ENCODE measurements around the gene CD300E.
"Not testable (repeated sequence)": the region's sequence is repeated elsewhere in the genome, so short reads cannot be mapped to it uniquely, and the experiment has no call there.

CD300E gene

DNA sequence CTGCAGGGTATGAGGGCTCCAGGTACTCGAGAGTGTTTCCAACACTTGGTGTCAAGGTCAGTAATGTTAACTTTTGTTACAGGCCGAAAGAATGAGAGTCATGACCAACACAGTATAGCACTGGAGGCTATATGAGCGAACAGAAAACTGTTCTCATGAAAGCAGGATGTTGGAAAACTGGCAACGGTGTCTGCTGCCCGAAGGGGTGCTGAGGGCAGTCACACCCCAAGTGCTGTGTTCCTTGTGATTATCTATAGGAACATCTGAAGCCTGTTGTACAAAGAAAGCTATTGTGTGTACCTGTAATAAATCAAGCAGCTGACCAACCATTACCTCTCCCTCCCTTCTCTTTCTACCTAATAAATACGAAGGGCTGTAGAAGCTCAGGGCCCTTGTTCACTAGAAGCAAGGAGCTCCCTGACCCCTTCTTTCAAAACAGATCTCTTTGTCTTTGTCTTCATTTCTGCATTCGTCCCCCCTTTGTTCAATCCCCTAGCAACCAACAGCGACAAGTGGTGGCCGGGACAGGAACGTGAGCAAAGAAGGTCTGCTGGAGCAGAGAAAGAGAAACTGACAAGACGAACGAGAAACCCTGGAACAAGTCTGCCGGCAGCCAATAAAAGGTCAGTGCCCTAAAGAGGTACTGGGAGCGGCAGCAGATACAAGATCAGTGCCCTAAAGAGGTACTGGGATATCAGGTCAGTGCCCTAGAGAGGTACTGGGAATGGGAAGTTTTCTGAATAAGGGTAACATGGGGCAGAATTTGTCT, 39.1 kb downstream of the CD300E start:
- no peak for DNase-seq
- Histone ChIP-seq H3K27ac (no peak overlapping the region), H3K27me3 (ENCODE audit: insufficient read depth, low read depth, severe bottlenecking) (peaks cover 97% of the 10 kb centered on the region), H3K9me3 (ENCODE audit: severe bottlenecking) (peaks cover 31% of the 10 kb centered on the region), H3K36me3 (no peaks in the 10 kb centered on the region), H3K4me3 (ENCODE audit: low read depth, low read length) (no peak overlapping the region)
- TF ChIP-seq, protein P1, sequence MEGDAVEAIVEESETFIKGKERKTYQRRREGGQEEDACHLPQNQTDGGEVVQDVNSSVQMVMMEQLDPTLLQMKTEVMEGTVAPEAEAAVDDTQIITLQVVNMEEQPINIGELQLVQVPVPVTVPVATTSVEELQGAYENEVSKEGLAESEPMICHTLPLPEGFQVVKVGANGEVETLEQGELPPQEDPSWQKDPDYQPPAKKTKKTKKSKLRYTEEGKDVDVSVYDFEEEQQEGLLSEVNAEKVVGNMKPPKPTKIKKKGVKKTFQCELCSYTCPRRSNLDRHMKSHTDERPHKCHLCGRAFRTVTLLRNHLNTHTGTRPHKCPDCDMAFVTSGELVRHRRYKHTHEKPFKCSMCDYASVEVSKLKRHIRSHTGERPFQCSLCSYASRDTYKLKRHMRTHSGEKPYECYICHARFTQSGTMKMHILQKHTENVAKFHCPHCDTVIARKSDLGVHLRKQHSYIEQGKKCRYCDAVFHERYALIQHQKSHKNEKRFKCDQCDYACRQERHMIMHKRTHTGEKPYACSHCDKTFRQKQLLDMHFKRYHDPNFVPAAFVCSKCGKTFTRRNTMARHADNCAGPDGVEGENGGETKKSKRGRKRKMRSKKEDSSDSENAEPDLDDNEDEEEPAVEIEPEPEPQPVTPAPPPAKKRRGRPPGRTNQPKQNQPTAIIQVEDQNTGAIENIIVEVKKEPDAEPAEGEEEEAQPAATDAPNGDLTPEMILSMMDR (IDR thresholded peaks at IDR 0.05; ENCODE audit: low read depth, low read length) = no peak

DNA sequence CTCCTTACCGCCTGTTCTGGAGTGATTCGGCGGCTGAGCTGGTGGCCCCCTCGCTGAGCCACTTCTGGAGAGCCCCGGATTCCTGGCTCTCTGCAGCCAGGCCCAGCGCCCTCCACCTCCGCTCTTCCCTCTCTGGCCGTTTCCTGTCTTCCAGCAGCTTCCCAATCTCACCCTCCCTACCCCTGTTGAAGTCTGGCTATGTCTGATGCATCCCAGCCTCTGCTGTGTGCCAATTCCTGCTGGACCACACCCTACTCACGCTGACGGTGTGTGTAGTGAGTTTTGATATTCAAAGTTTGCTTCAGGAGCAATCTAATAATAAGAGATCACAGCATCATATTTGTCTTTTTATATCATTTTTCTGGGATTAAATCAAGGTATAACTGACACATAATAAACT, 40.9 kb downstream of the CD300E start:
- TF ChIP-seq, protein P1 (IDR thresholded peaks at IDR 0.05; ENCODE audit: low read depth, low read length) = no peak
- H3K27me3 ChIP-seq (ENCODE audit: insufficient read depth, low read depth, severe bottlenecking) = peaks cover 97% of the 10 kb centered on the region

DNA sequence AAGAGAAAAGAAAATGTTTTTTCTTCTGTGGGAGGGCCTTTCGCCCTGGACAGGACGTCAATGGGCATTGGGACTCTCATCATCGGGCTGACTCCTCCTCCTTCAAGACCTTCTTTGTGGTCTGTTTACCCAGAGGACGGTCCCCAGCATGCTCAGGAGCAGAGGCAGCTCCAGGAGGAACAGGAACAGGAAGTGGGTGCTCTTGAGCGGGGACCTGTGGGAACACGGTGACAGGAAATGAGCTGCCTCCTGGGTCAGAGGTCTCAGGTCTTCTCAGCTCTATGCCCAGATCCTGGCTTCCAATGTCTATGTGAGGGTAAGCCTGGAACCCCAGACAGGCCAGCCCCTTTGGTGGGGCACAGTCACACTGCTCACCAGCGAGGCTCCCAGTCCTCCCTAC, 43.6 kb downstream of the CD300E start:
- TF ChIP-seq, protein P1 (IDR thresholded peaks at IDR 0.05; ENCODE audit: low read depth, low read length) = no peak
- Histone ChIP-seq H3K36me3 (no peaks in the 10 kb centered on the region), H3K4me3 (ENCODE audit: low read depth, low read length) (no peak overlapping the region), H3K9me3 (ENCODE audit: severe bottlenecking) (peaks cover 37% of the 10 kb centered on the region), H3K27me3 (ENCODE audit: insufficient read depth, low read depth, severe bottlenecking) (peaks cover 97% of the 10 kb centered on the region), H3K27ac (no peak overlapping the region)
- no peak for DNase-seq

More for the DNA sequence above, 40.9 kb downstream of the CD300E start:
- Histone ChIP-seq H3K27ac (no peak overlapping the region), H3K4me3 (ENCODE audit: low read depth, low read length) (no peak overlapping the region), H3K36me3 (no peaks in the 10 kb centered on the region), H3K9me3 (ENCODE audit: severe bottlenecking) (peaks cover 29% of the 10 kb centered on the region)
- DNase-seq = no peak

DNA sequence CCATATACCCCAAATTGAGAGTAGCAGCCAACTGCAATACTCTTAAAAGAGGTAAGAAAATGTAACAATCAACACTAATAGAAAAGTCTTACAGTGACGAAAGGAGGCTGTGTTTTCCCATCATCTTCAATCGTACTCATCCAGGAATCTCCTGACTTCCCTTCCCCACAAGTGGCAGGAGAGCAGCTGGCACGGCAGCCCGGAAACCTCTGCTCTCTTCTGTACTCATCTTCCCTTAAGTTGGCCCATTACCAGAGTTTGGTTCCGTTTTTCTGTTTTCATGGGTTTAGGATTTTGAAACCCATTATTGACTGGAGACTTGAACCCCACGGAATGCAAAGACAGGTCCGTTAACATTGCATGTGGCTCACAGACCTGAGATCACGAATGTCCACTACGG, 44.6 kb downstream of the CD300E start:
- H3K27me3 ChIP-seq (ENCODE audit: insufficient read depth, low read depth, severe bottlenecking) = peaks cover 97% of the 10 kb centered on the region
- TF ChIP-seq, protein P1 (IDR thresholded peaks at IDR 0.05; ENCODE audit: low read depth, low read length) = no peak
- no peak overlapping the region for H3K27ac ChIP-seq

DNA sequence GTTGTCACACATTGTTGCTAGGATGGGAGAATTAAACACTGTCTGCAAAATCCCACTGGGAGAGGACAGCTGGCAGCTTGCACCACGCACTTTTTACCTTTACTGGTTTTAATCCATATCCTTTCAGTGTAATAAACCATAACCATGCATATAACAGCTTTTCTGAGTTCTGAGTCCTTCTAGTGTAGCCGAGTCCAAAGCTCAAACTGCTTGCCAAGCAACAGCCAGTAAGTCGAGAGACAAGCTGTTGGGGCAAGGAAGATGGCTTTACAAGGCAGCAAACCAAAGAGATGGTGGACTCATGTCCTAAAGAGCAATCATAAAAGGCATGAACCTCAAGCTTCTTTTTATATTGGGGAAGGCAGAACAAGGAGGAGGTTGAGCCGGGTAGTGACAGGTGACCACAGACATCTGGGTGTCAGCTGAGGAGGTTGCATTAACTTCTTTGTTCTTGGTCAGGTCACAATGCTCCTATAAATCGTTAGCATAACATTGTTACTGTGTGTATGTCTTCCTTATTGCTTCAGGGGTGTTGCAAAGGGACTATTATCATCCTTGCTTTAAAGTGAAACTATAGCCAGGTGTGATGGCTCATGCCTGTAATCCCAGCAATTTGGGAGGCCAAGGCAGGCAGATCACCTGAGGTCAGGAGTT, 48.9 kb downstream of the CD300E start:
- Histone ChIP-seq H3K9me3 (ENCODE audit: severe bottlenecking) (peaks cover 30% of the 10 kb centered on the region), H3K27me3 (ENCODE audit: insufficient read depth, low read depth, severe bottlenecking) (peaks cover 96% of the 10 kb centered on the region), H3K27ac (no peak overlapping the region), H3K36me3 (no peaks in the 10 kb centered on the region), H3K4me3 (ENCODE audit: low read depth, low read length) (no peak overlapping the region)
- TF ChIP-seq, protein P1 (IDR thresholded peaks at IDR 0.05; ENCODE audit: low read depth, low read length) = no peak
- no peak for DNase-seq

More for the DNA sequence above, 44.6 kb downstream of the CD300E start:
- no peak for DNase-seq
- Histone ChIP-seq H3K9me3 (ENCODE audit: severe bottlenecking) (peaks cover 28% of the 10 kb centered on the region), H3K4me3 (ENCODE audit: low read depth, low read length) (no peak overlapping the region), H3K36me3 (no peaks in the 10 kb centered on the region)

DNA sequence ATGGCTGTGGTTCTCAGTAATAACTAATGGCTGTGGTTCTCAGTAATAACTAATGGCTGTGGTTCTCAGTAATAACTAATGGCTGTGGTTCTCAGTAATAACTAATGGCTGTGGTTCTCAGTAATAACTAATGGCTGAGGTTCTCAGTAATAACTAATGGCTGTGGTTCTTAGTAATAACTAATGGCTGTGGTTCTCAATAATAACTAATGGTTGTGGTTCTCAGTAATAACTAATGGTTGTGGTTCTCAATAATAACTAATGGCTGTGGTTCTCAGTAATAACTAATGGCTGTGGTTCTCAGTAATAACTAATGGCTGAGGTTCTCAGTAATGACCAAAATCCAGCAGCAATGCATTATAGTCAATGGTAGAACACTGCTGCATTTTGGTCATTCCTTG, 49.9 kb downstream of the CD300E start:
- H3K36me3 ChIP-seq; H3K27ac ChIP-seq; DNase-seq; H3K4me3 ChIP-seq (ENCODE audit: low read depth, low read length): not testable (repeated sequence)
- peaks cover 96% of the 10 kb centered on the region for H3K27me3 ChIP-seq (ENCODE audit: insufficient read depth, low read depth, severe bottlenecking)
- H3K9me3 ChIP-seq (ENCODE audit: severe bottlenecking) = peaks cover 30% of the 10 kb centered on the region
